ENCODE results near the gene PDE8B.

The PDE8B gene

DNA sequence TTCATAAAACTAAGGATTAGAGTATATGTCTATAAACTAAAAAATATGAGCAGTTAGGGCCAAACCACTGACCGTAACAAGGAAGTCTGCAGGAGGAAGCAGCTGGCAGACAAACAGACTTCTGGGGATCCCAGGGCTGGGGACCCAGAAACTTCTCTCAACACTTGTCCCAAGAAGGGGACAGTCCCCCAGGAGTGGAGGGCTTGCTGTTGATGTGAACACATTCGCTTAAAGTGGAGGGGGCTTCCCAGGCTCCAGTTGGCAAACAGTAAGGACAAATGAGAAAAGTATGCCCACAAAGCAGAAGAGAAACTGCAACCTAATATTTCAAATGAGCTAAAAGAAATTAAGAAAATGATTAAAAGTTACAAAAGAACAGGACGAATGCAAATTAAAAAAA, 83.7 kb downstream of the PDE8B start:
- no peak for DNase-seq

DNA sequence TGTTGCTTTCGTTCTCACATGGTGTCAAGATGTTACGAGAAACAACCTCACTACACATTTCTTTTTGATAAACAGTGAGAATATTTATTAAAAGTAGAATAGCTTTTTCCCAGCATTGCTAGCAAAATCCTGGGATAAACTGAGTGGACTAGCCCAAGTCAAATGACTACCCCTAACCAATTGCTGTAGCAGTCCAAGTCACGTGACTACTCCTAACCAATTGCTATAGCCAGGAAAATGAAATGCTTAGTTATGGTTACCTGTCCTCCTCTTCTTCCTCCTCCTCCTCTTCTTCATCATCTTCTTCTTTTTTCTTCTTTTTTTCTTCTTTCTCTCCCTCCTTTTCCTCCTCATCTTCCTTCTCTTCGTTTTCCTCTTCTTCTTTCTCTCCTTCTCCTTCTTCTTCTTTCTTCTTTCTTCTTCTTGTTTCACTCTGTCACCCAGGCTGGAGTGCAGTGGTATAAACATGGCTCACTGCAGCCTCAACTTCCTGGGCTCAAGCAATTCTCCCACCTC, 85.4 kb downstream of the PDE8B start:
- DNase-seq = no peak

- DNase-seq = no peak
These were observed 87.7 kb downstream of the PDE8B start for GRCh38 chr5:77298146-77298545.

- no peak for DNase-seq
These were observed 90.0 kb downstream of the PDE8B start for GRCh38 chr5:77300451-77300850.

DNA sequence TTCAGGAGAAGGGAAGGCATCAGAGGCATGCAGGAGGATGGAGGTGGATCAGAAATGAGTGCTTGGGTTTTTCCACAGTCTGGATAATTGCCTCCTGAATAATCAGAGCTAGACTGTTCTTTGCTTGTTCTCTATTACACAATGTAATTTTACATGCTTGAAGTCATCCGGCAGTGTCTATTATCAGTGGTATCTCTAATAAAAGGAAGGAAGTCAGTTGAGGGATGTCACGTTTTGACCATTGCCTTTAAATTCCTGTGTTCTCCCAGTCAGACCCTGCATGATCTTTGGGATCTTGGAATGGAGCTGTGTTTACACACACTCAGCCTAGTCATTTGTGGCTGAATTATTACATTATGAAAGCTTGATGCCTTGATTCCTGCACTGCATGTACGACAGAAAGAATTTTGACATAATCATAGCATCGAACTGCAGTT, 91.0 kb downstream of the PDE8B start:
- no peak for DNase-seq

DNA sequence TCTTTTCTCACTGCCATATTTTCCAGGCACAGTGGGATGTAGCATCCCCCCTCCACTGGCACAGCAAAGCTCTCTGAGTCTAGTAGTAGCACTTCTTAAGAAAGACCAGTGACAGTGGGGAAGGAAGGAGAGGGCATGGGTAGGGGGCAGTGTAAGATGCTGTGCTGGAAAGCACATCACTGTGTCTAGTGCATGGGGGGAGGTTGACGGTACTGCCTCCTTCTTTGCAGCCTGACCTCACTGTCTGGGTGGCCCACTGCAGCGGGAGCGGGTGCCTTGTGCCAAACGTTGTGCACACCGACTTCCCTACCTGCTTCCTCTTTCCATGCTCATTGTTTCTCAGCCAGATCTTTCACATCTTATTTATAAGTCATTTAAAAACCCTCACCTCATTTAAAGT, 91.8 kb downstream of the PDE8B start:
- no peak for DNase-seq

DNA sequence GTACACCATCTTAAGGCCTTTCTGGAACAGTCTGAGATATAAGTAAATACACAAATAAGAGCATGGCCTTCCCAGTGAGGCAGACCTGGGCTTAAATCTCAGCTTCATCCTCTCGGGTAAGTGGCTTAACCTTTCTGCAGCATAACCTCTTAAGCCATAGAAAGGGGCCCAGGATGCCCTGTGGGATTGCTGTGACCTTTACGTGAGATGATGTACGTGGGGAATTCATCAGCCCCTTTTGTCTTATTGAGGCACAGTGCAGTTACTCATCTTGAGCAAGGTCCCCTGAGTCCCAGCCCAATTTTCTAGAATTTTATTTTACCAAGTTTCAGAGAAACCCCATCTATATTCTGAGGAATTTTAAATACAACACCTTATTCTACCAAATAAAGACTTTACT, 92.2 kb downstream of the PDE8B start:
- DNase-seq = no peak

- DNase-seq = no peak
These were observed 93.9 kb downstream of the PDE8B start for GRCh38 chr5:77304388-77304787.

DNA sequence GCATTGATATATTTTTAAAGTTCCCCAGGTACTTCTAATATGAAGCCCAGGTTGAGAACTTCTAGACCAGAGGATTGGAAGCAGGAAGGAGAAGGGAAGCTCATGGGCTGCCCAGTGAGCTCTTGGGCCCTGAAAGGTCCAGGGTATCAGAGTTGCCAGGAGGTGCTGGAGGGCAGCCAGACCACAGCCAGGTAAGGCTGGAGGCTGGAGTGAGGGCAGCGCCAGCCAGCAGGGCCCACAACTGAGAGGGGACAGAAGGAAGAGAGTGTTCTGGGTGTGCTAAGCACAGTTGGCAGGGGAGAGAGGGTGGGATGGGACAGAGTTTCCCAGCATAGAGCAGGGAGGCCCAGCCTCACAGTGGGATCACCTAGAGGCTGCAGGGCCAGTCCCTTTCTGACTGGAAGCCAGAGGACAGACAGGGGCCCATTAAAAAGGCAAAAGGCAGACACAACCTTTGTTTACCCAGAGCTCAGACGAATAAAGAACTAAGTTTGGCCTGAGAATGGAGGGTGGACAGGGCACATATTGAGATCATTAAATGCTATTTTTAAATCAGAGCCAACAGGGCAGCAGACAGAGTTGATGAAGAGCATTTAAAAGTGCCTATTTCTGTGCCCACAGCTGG, 94.9 kb downstream of the PDE8B start:
- DNase-seq = no peak

- no peak for DNase-seq
These were observed 95.5 kb downstream of the PDE8B start for GRCh38 chr5:77305956-77306355.

- no peak for DNase-seq
These were observed 96.1 kb downstream of the PDE8B start for GRCh38 chr5:77306531-77306930.

GRCh38 chr5:77308154-77308960, 97.9 kb downstream of the PDE8B start:
- no peak for DNase-seq

GRCh38 chr5:77309140-77309539, 98.7 kb downstream of the PDE8B start:
- no peak for DNase-seq

DNA sequence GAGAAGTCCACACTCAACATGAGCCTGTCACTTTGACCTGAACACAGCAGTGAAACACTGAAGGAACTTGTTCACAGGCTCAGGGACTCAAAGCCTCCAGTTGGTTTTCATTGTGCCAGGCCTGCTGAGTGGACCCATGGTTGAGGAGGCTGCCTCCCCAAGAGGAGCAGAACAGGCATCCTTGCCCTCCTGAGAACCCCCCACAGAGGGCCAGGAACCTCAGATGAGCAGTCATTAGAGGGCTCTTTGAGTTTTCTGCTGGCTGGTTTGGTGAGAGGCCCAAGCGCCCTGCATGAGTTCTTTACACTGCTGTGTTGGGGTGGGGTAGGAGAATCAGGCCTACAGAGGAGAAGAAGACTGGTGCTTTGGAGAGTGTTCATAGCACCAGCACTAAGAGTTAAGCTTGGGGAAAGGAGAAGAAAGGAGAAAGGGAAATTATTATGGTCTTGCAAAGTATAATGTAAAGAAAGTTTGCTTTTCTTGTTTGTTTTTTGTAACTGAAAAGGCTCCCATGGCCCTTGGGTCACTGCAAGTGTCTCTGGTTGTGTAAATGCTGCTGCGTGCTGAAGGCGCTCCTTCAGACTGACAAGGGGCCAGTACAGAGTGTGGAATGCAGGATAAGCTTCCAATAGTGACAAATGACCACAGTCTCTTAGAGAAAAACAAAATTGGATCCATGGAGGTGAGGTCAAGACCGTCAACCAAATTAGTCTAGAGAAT, 100.2 kb downstream of the PDE8B start:
- DNase-seq = no peak

DNA sequence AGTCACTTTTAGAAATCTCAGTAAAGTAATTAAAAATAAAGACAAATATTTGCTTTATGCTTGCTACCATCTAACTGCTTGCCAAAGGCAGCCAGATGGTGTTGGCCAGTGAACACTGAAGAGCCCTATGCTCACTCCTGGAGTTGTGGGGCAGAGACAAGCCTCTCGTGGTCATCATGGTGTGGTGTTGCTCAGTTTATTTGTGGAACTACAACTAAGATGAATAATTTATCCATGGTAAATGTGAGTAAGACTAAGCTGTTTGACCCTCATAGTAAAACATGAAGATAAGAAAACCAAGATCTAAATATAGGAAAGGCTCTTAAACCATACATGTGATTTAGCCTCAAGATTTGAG, 100.7 kb downstream of the PDE8B start:
- no peak for DNase-seq

DNA sequence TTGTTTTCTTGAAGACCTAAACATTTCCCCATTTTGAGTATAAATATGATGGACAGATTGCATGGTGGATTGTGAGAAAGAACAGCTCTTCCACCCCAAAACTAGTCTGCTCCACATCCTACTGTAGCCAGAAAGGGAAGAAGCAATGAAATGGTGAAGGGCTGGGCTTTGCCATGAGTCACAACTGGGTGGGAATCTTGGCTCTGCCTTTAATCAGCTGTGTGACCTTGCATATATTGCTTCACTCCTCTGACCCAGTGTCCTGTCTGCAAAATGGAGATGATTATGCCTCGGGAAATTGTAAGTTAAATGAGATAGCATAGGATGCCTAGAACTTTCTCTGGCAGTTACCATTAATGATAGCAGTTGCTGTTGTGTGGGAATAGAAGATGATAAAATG, 101.9 kb downstream of the PDE8B start:
- DNase-seq = no peak

- no peak for DNase-seq
These were observed 106.6 kb downstream of the PDE8B start for GRCh38 chr5:77316871-77317661.

- DNase-seq = no peak
These were observed 107.6 kb downstream of the PDE8B start for GRCh38 chr5:77318060-77318459.

DNA sequence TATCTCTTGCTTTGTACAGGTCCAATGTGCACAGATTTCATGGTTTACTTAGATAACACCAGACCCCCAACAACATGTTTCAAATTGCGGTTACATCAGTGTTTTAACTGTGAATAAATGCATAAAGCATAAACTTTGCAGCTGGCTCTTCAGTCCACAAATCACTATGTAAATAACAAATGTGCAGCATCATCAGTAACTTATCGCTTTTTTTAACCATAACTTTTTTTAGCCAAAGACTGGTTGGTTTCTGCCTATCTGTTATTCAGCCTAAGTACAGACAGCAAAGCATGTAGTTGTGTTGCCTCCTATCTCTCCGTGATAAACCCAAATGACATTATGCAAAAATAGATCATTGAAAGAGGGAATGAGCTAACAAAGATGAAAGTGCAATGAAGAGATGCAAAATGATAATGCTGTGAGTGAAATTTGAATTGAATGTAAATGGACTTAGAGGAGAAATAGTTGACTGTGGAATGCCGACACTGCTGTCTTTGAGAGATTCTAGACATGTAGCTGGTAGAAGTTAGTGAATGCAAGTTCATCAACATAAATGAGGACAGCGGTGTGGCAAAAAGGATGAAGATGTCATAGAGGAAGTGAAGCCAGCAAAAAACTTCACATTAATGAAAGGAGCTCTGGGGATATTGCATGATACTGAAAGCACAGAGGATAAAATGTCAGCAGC, 108.8 kb downstream of the PDE8B start:
- no peak for DNase-seq

- DNase-seq = no peak
These were observed 111.4 kb downstream of the PDE8B start for GRCh38 chr5:77321793-77322394.

DNA sequence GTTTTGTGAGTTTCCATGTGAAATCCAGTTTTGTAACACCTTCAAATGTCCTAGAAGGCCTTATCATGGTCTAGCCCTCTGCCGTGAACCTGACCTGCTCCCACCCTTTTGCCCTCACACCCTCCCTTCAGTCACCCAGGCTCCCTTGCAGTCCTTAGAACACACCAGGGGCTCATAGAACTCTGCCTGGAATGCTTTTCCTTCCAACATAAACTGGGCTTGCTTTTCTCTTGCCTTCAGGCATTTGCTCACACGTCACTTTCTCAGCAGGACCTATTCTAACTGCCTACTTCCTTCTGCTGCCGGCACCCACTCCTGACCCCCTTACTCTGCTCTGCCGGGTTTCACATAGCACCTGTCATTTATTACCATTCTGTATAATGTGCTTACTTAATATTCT, 111.9 kb downstream of the PDE8B start:
- no peak for DNase-seq

Data from NCI-H526 treated with DMSO at 0.1 percent for 48 hours (cell line).